HEK293 (cell line): Measurements from ENCODE around the gene SRL.

Source experiments
- CTCF ChIA-PET: fragments of 350-600 bp; formaldehyde crosslinking; extraction: SDS; loops from one replicate; lab custom pipeline; 2021; ENCODE audit warnings: antibody characterized with exemption; lab: Yijun Ruan, JAX
- POLR2A ChIA-PET: fragments of 300-600 bp; formaldehyde crosslinking; extraction: SDS; loops from one replicate; lab custom pipeline; 2020; ENCODE audit warnings: antibody characterized with exemption, inconsistent platforms; lab: Yijun Ruan, JAX
- H3K27ac ChIP-seq: fragments of 200-500 bp; sonication (Bioruptor generic); 2 replicates; pipeline ENCODE4 v1.5.1; 2014; ENCODE audit warnings: low read depth, low read length, control low read depth, inconsistent platforms; ENCODE audit errors: extremely low read depth
- H3K36me3 ChIP-seq, 2 experiments: fragments of 200-500 bp in 1 of 2; sonication (Bioruptor generic) in 1 of 2; 1 replicate in 1 of 2; 2 replicates in 1 of 2; pipeline ENCODE4 v1.5.1; 2014 to 2017; ENCODE audit warnings: inconsistent platforms in 2 of 2, low read length in 2 of 2; ENCODE audit not compliant: control insufficient read depth in 2 of 2, insufficient read depth in 1 of 2
- H3K4me1 ChIP-seq: fragments of 200-500 bp; sonication (Bioruptor generic); 2 replicates; pipeline ENCODE4 v1.5.1; 2014; ENCODE audit warnings: mild to moderate bottlenecking, low read length, inconsistent platforms; ENCODE audit not compliant: control insufficient read depth, insufficient read depth
- H3K4me3 ChIP-seq: 2 replicates; pipeline ENCODE4 v1.5.1; 2011; ENCODE audit warnings: low read depth, mild to moderate bottlenecking, control low read depth, low read length, moderate library complexity
- H3K9me3 ChIP-seq: fragments of 200-500 bp; sonication (Bioruptor generic); 2 replicates; pipeline ENCODE4 v1.5.1; 2014; ENCODE audit warnings: low read depth, low read length, inconsistent platforms; ENCODE audit not compliant: control insufficient read depth, insufficient read depth
- GLI4 ChIP-seq: fragments of 450-650 bp; formaldehyde crosslinking; IDR thresholded peaks from 2 replicates; pipeline ENCODE4 v1.5.1; 2016; ENCODE audit warnings: missing biosample characterization, missing genetic modification characterization
- GLIS2 ChIP-seq: fragments of 450-650 bp; formaldehyde crosslinking; IDR thresholded peaks from 2 replicates; pipeline ENCODE4 v1.5.1; 2016; ENCODE audit warnings: missing biosample characterization, missing genetic modification characterization
- IKZF3 ChIP-seq: fragments of 450-650 bp; IDR thresholded peaks from 2 replicates; pipeline ENCODE4 v1.5.0; 2018; ENCODE audit warnings: missing biosample characterization, mild to moderate bottlenecking, missing genetic modification characterization, moderate library complexity
- KLF1 ChIP-seq: fragments of 450-650 bp; formaldehyde crosslinking; IDR thresholded peaks from 2 replicates; pipeline ENCODE4 v1.5.1; 2016; ENCODE audit warnings: missing biosample characterization, missing genetic modification characterization
- KLF10 ChIP-seq: fragments of 450-650 bp; IDR thresholded peaks from 2 replicates; pipeline ENCODE4 v1.5.1; 2018; ENCODE audit warnings: missing biosample characterization, mild to moderate bottlenecking, missing genetic modification characterization
- RBAK ChIP-seq: fragments of 450-650 bp; formaldehyde crosslinking; IDR thresholded peaks from 2 replicates; pipeline ENCODE4 v1.5.1; 2016; ENCODE audit warnings: missing biosample characterization, missing genetic modification characterization
- TCF7L2 ChIP-seq: IDR thresholded peaks from 2 replicates; pipeline ENCODE4 v1.6.1; 2011; ENCODE audit warnings: low read depth, mild to moderate bottlenecking, inconsistent platforms, low read length, moderate library complexity, borderline replicate concordance
- YY2 ChIP-seq: fragments of 450-650 bp; formaldehyde crosslinking; IDR thresholded peaks from 2 replicates; pipeline ENCODE4 v1.5.1; 2016; ENCODE audit warnings: missing biosample characterization, missing genetic modification characterization
- ZBTB1 ChIP-seq: fragments of 450-650 bp; formaldehyde crosslinking; IDR thresholded peaks from 2 replicates; pipeline ENCODE4 v1.5.1; 2016; ENCODE audit warnings: missing biosample characterization, missing genetic modification characterization
- ZEB2 ChIP-seq: fragments of 450-650 bp; formaldehyde crosslinking; IDR thresholded peaks from 2 replicates; pipeline ENCODE4 v1.5.1; 2016; ENCODE audit warnings: missing biosample characterization, missing genetic modification characterization
- ZFP41 ChIP-seq: fragments of 450-650 bp; formaldehyde crosslinking; IDR thresholded peaks from 2 replicates; pipeline ENCODE4 v1.5.1; 2016; ENCODE audit warnings: missing biosample characterization, missing genetic modification characterization, borderline replicate concordance
- ZNF140 ChIP-seq: fragments of 450-650 bp; formaldehyde crosslinking; IDR thresholded peaks from 2 replicates; pipeline ENCODE4 v1.5.1; 2016; ENCODE audit warnings: missing biosample characterization, missing genetic modification characterization
- ZNF423 ChIP-seq: fragments of 450-650 bp; formaldehyde crosslinking; IDR thresholded peaks from 2 replicates; pipeline ENCODE4 v1.5.1; 2016; ENCODE audit warnings: missing biosample characterization, missing genetic modification characterization
- ZNF48 ChIP-seq: fragments of 450-650 bp; formaldehyde crosslinking; IDR thresholded peaks from 2 replicates; pipeline ENCODE4 v1.5.1; 2016; ENCODE audit warnings: missing biosample characterization, missing genetic modification characterization
- ZNF510 ChIP-seq: fragments of 450-650 bp; formaldehyde crosslinking; IDR thresholded peaks from 2 replicates; pipeline ENCODE4 v1.5.1; 2018; ENCODE audit warnings: mild to moderate bottlenecking, missing genetic modification characterization, missing biosample characterization; ENCODE audit not compliant: insufficient replicate concordance
- ZNF514 ChIP-seq: fragments of 450-650 bp; formaldehyde crosslinking; IDR thresholded peaks from 2 replicates; pipeline ENCODE4 v1.5.1; 2016; ENCODE audit warnings: missing biosample characterization, missing genetic modification characterization
- ZNF521 ChIP-seq: fragments of 450-650 bp; formaldehyde crosslinking; IDR thresholded peaks from 2 replicates; pipeline ENCODE4 v1.5.1; 2017; ENCODE audit warnings: missing biosample characterization, mild to moderate bottlenecking, missing genetic modification characterization
- ZNF544 ChIP-seq: fragments of 450-650 bp; formaldehyde crosslinking; IDR thresholded peaks from 2 replicates; pipeline ENCODE4 v1.5.0; 2017; ENCODE audit warnings: missing biosample characterization, missing genetic modification characterization
- ZNF621 ChIP-seq: fragments of 450-650 bp; formaldehyde crosslinking; IDR thresholded peaks from 2 replicates; pipeline ENCODE4 v1.5.1; 2017; ENCODE audit warnings: missing biosample characterization, missing genetic modification characterization
- ZNF624 ChIP-seq: fragments of 450-650 bp; formaldehyde crosslinking; IDR thresholded peaks from 2 replicates; pipeline ENCODE4 v1.5.1; 2017; ENCODE audit warnings: missing biosample characterization, missing genetic modification characterization
- TF ChIP-seq, protein P1 (sequence below): fragments of 450-650 bp; formaldehyde crosslinking; IDR thresholded peaks from 2 replicates; pipeline ENCODE4; 2016; ENCODE audit warnings: missing biosample characterization, missing genetic modification characterization
- TF ChIP-seq, protein P2 (sequence below): fragments of 450-650 bp; formaldehyde crosslinking; IDR thresholded peaks from 2 replicates; pipeline ENCODE4 v1.5.1; 2016; ENCODE audit warnings: missing biosample characterization, missing genetic modification characterization
- TF ChIP-seq, protein P3 (sequence below): fragments of 450-650 bp; formaldehyde crosslinking; IDR thresholded peaks from 2 replicates; pipeline ENCODE4 v1.5.1; 2017; ENCODE audit warnings: missing biosample characterization, mild to moderate bottlenecking, missing genetic modification characterization, moderate library complexity
- TF ChIP-seq, protein P4 (sequence below): fragments of 450-650 bp; formaldehyde crosslinking; IDR thresholded peaks from 2 replicates; pipeline ENCODE4 v1.5.1; 2016; ENCODE audit warnings: missing biosample characterization, missing genetic modification characterization
- TF ChIP-seq, protein P5 (sequence below): fragments of 450-650 bp; formaldehyde crosslinking; IDR thresholded peaks from 2 replicates; pipeline ENCODE4 v1.5.1; 2017; ENCODE audit warnings: missing biosample characterization, missing genetic modification characterization

The SRL gene

DNA sequence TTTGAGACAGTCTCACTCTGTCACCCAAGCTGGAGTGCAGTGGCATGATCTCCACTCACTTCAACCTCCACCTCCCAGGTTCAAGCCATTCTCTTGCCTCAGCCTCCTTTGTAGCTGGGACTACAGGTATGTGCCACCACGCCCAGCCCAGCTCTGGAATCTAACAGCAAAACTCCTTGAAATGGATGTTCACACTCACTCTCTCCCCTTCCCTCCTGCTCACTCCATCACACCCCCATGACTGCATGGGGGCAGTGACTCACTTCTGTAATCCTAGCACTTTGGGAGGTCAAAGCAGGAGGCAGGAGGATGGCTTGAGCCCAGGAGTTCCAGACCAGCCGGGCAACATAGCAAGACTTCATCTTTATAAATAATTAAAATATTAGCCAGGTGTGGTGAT is 42.1 kb upstream of the SRL start (continued):
- TF ChIP-seq RBAK (tag by site-specific recombination) (no peak), TCF7L2 (no peak), ZNF521 (no peak), KLF10 (tag by site-specific recombination) (no peak), ZEB2 (tag by site-specific recombination) (0 out of 2 replicates have a peak, but pooled peaks have one; percentile 31), ZNF510 (no peak), ZNF624 (tag by site-specific recombination) (no peak), ZNF514 (tag by site-specific recombination) (no peak), ZNF544 (tag by site-specific recombination) (no peak)
- TF ChIP-seq, protein P1, sequence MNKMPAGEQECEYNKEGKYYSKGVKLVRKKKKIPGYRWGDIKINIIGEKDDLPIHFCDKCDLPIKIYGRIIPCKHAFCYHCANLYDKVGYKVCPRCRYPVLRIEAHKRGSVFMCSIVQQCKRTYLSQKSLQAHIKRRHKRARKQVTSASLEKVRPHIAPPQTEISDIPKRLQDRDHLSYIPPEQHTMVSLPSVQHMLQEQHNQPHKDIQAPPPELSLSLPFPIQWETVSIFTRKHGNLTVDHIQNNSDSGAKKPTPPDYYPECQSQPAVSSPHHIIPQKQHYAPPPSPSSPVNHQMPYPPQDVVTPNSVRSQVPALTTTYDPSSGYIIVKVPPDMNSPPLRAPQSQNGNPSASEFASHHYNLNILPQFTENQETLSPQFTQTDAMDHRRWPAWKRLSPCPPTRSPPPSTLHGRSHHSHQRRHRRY (tag by site-specific recombination), result no peak
- TF ChIP-seq, protein P2, sequence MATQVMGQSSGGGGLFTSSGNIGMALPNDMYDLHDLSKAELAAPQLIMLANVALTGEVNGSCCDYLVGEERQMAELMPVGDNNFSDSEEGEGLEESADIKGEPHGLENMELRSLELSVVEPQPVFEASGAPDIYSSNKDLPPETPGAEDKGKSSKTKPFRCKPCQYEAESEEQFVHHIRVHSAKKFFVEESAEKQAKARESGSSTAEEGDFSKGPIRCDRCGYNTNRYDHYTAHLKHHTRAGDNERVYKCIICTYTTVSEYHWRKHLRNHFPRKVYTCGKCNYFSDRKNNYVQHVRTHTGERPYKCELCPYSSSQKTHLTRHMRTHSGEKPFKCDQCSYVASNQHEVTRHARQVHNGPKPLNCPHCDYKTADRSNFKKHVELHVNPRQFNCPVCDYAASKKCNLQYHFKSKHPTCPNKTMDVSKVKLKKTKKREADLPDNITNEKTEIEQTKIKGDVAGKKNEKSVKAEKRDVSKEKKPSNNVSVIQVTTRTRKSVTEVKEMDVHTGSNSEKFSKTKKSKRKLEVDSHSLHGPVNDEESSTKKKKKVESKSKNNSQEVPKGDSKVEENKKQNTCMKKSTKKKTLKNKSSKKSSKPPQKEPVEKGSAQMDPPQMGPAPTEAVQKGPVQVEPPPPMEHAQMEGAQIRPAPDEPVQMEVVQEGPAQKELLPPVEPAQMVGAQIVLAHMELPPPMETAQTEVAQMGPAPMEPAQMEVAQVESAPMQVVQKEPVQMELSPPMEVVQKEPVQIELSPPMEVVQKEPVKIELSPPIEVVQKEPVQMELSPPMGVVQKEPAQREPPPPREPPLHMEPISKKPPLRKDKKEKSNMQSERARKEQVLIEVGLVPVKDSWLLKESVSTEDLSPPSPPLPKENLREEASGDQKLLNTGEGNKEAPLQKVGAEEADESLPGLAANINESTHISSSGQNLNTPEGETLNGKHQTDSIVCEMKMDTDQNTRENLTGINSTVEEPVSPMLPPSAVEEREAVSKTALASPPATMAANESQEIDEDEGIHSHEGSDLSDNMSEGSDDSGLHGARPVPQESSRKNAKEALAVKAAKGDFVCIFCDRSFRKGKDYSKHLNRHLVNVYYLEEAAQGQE, result no peak
- TF ChIP-seq, all 188 proteins: peak for 14

DNA sequence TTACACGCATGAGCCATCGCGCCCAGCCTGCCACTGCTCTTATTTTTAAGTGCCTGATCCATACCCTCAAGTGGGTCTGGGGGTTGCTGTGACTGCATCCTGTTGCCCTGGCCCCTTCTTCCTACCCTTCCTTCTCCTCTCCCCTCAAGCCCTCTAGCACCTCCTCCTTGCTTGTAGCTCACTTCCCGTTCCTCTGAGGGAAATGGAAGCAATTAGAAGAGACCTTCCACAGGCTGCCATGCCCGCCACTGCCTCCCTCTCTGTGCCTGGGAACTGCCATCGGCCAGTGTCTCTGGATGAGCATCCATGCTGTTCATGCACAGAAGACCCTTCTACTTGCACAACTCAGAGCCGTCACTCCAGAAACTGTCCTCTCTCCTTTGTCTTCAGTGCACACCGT is 41.6 kb upstream of the SRL start:
- H3K9me3 ChIP-seq, result no peaks in the 10 kb centered on the region
- no peak for TF ChIP-seq ZNF423 (tag by site-specific recombination)
- 0 out of 2 replicates have a peak, but pooled peaks have one; percentile 7 for TF ChIP-seq YY2 (tag by site-specific recombination)
- H3K36me3 ChIP-seq, result no peaks in the 10 kb centered on the region
- CTCF ChIA-PET, result interaction anchor here (0.6 to 1.6 kb wide), 5 partner anchors 10 to 119 kb away, joined by 4 to 7 read pairs (median 6); no protein-coding TSS in a partner anchor
- H3K4me1 ChIP-seq, result no peaks in the 10 kb centered on the region
- no peak overlapping the region for H3K4me3 ChIP-seq
- no peak overlapping the region for H3K27ac ChIP-seq
- POLR2A ChIA-PET, result interaction anchor here (0.8 to 1.2 kb wide), 2 partner anchors 10 to 30 kb away, joined by 3 to 7 read pairs; partner anchors contain the start of gene TFAP4

DNA sequence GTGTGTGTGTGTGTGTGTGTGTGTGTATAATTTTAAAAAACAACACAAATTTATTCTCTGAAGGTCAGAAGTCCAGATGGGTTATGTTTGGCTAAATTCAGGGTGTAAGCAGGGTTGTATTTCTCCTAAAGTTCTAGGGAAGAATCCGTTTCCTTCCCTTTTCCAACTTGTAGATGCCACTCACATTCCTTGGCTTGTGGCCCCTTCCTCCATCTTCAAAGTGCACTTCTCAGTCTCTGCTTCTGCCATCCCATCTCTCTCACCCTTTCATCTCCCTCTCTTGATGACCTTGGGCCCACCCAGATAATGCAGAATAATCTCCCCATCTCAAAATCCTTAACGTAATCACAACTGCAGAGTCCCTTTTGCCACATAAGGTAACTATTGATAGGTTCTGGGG is 38.7 kb upstream of the SRL start:
- CTCF ChIA-PET, result no interaction called here
- TF ChIP-seq ZNF621 (tag by site-specific recombination), result no peak
- TF ChIP-seq GLIS2, result no peak
- TF ChIP-seq, protein P3, sequence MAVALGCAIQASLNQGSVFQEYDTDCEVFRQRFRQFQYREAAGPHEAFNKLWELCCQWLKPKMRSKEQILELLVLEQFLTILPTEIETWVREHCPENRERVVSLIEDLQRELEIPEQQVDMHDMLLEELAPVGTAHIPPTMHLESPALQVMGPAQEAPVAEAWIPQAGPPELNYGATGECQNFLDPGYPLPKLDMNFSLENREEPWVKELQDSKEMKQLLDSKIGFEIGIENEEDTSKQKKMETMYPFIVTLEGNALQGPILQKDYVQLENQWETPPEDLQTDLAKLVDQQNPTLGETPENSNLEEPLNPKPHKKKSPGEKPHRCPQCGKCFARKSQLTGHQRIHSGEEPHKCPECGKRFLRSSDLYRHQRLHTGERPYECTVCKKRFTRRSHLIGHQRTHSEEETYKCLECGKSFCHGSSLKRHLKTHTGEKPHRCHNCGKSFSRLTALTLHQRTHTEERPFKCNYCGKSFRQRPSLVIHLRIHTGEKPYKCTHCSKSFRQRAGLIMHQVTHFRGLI, result no peak
- TF ChIP-seq ZNF140 (tag by site-specific recombination), result peak; percentile 40; the same call in 1 of the 2 replicates
- TF ChIP-seq ZFP41 (tag by site-specific recombination), result no peak
- no peak for TF ChIP-seq IKZF3
- no peak for TF ChIP-seq ZBTB1 (tag by site-specific recombination)
- TF ChIP-seq, protein P4, sequence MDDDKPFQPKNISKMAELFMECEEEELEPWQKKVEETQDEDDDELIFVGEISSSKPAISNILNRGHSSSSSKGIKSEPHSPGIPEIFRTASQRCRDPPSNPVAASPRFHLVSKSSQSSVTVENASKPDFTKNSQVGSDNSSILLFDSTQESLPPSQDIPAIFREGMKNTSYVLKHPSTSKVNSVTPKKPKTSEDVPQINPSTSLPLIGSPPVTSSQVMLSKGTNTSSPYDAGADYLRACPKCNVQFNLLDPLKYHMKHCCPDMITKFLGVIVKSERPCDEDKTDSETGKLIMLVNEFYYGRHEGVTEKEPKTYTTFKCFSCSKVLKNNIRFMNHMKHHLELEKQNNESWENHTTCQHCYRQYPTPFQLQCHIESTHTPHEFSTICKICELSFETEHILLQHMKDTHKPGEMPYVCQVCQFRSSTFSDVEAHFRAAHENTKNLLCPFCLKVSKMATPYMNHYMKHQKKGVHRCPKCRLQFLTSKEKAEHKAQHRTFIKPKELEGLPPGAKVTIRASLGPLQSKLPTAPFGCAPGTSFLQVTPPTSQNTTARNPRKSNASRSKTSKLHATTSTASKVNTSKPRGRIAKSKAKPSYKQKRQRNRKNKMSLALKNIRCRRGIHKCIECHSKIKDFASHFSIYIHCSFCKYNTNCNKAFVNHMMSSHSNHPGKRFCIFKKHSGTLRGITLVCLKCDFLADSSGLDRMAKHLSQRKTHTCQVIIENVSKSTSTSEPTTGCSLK, result no peak
- no peak for TF ChIP-seq ZNF48
- no peak for TF ChIP-seq GLI4
- TF ChIP-seq, protein P5, sequence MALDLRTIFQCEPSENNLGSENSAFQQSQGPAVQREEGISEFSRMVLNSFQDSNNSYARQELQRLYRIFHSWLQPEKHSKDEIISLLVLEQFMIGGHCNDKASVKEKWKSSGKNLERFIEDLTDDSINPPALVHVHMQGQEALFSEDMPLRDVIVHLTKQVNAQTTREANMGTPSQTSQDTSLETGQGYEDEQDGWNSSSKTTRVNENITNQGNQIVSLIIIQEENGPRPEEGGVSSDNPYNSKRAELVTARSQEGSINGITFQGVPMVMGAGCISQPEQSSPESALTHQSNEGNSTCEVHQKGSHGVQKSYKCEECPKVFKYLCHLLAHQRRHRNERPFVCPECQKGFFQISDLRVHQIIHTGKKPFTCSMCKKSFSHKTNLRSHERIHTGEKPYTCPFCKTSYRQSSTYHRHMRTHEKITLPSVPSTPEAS (tag by site-specific recombination), result 0 out of 2 replicates have a peak, but pooled peaks have one; percentile 9
- TF ChIP-seq KLF1, result no peak

More for the DNA sequence above, 38.7 kb upstream of the SRL start:
- no peaks in the 10 kb centered on the region for H3K4me1 ChIP-seq
- no peak overlapping the region for H3K4me3 ChIP-seq
- POLR2A ChIA-PET, result no interaction called here
- no peaks in the 10 kb centered on the region for H3K9me3 ChIP-seq
- no peaks in the 10 kb centered on the region for H3K36me3 ChIP-seq
- H3K27ac ChIP-seq, result no peak overlapping the region
